Activated CD8-positive, alpha-beta T cell treated with anti-CD3 and anti-CD28 coated beads for 36 hours (primary cell): ENCODE results near the gene EYS. TPM values are rescaled to one million over a fixed set of nuclear protein-coding genes. Genes with fewer than 3 reads are reported as not detected.

Experiments
- ATAC-seq: fragments of 200-7000 bp; cut with Tn5 transposase; one replicate; pipeline ENCODE4 v1.10.0; 2021; ENCODE audit warnings: mild to moderate bottlenecking, moderate library complexity
- CTCF ChIA-PET: fragments of 350-600 bp; sonication (Branson Sonifier 250); formaldehyde crosslinking; loops from one replicate; lab custom pipeline; 2021; ENCODE audit warnings: antibody characterized with exemption; lab: Charles Lee
- POLR2A ChIA-PET: fragments of 350-600 bp; sonication (Branson Sonifier 250); formaldehyde crosslinking; loops from one replicate; lab custom pipeline; 2021; ENCODE audit warnings: antibody characterized with exemption; lab: Charles Lee
- DNase-seq: peaks from one replicate; pipeline ENCODE4 v3.0.0-alpha.2; 2020
- H3K27ac Mint-ChIP-seq: one replicate; pipeline ENCODE4 v1.8.0; 2021; ENCODE audit warnings: mild to moderate bottlenecking, mixed read lengths
- H3K27me3 Mint-ChIP-seq: one replicate; pipeline ENCODE4 v1.8.0; 2021; ENCODE audit warnings: mixed read lengths
- H3K36me3 Mint-ChIP-seq: one replicate; pipeline ENCODE4 v1.8.0; 2021; ENCODE audit warnings: low read depth, mixed read lengths
- H3K4me1 Mint-ChIP-seq: one replicate; pipeline ENCODE4 v1.8.0; 2021; ENCODE audit warnings: low read depth, mixed read lengths
- H3K4me3 Mint-ChIP-seq: one replicate; pipeline ENCODE4 v1.8.0; 2021; ENCODE audit warnings: mild to moderate bottlenecking, moderate library complexity, mixed read lengths
- H3K9me3 Mint-ChIP-seq: one replicate; pipeline ENCODE4 v1.8.0; 2021; ENCODE audit warnings: mixed read lengths
- CTCF ChIP-seq: fragments of 200-600 bp; IDR thresholded peaks from one replicate; pipeline ENCODE4 v1.8.0; 2022; ENCODE audit warnings: antibody characterized with exemption, mild to moderate bottlenecking
- intact Hi-C: fragments of 100-400 bp; cut with micrococcal nuclease; formaldehyde crosslinking; loops from one replicate; pipeline ENCODE4 v1.10.0; 2022
- total RNA-seq, 2 experiments: library from RNA; stranded (reverse); gene quantifications; one replicate each; pipeline ENCODE4 v1.2.3, GENCODE V29; 2021

The EYS gene
- total RNA-seq, 2 experiments from 2014 or later, result not detected

GRCh38 chr6:64013011-64013410 lies 1694.0 kb downstream of the EYS start:
- intact Hi-C loops, result no loop called here
- no peak for ATAC-seq
- no peak for TF ChIP-seq CTCF
- CTCF ChIA-PET, result no interaction called here
- no peak overlapping the region for H3K27ac Mint-ChIP-seq
- no peaks in the 10 kb centered on the region for H3K27me3 Mint-ChIP-seq
- H3K36me3 Mint-ChIP-seq, result no peaks in the 10 kb centered on the region
- POLR2A ChIA-PET, result no interaction called here
- H3K4me1 Mint-ChIP-seq, result no peaks in the 10 kb centered on the region
- H3K9me3 Mint-ChIP-seq, result no peaks in the 10 kb centered on the region
- H3K4me3 Mint-ChIP-seq, result no peak overlapping the region
- DNase-seq, result no peak

- ChIA-PET POLR2A (no interaction called here), CTCF (no interaction called here)
- H3K4me3 Mint-ChIP-seq, result no peak overlapping the region
- H3K27me3 Mint-ChIP-seq, result no peaks in the 10 kb centered on the region
- no peak for TF ChIP-seq CTCF
- H3K4me1 Mint-ChIP-seq, result no peaks in the 10 kb centered on the region
- DNase-seq, result no peak
- no peaks in the 10 kb centered on the region for H3K36me3 Mint-ChIP-seq
- ATAC-seq, result no peak
- intact Hi-C loops, result no loop called here
- H3K9me3 Mint-ChIP-seq, result no peaks in the 10 kb centered on the region
- H3K27ac Mint-ChIP-seq, result no peak overlapping the region
These were observed 1694.5 kb downstream of the EYS start for GRCh38 chr6:64012351-64013001.

GRCh38 chr6:64010666-64011065 lies 1696.4 kb downstream of the EYS start:
- TF ChIP-seq CTCF, result no peak
- H3K4me3 Mint-ChIP-seq, result no peak overlapping the region
- intact Hi-C loops, result no loop called here
- ATAC-seq (no peak), DNase-seq (no peak)
- peaks cover 2% of the 10 kb centered on the region for H3K9me3 Mint-ChIP-seq
- H3K4me1 Mint-ChIP-seq, result no peaks in the 10 kb centered on the region
- H3K27ac Mint-ChIP-seq, result no peak overlapping the region
- H3K27me3 Mint-ChIP-seq, result no peaks in the 10 kb centered on the region
- CTCF ChIA-PET, result no interaction called here
- no peaks in the 10 kb centered on the region for H3K36me3 Mint-ChIP-seq
- POLR2A ChIA-PET, result no interaction called here

- H3K4me3 Mint-ChIP-seq, result no peak overlapping the region
- no peak for ATAC-seq
- H3K36me3 Mint-ChIP-seq, result no peaks in the 10 kb centered on the region
- ChIA-PET CTCF (no interaction called here), POLR2A (no interaction called here)
- no peak for DNase-seq
- no peaks in the 10 kb centered on the region for H3K27me3 Mint-ChIP-seq
- intact Hi-C loops, result no loop called here
- H3K4me1 Mint-ChIP-seq, result no peaks in the 10 kb centered on the region
- no peak overlapping the region for H3K27ac Mint-ChIP-seq
- H3K9me3 Mint-ChIP-seq, result peaks cover 2% of the 10 kb centered on the region
- TF ChIP-seq CTCF, result no peak
These were observed 1697.0 kb downstream of the EYS start for GRCh38 chr6:64010010-64010409.

- no peaks in the 10 kb centered on the region for H3K36me3 Mint-ChIP-seq
- no peak for TF ChIP-seq CTCF
- H3K9me3 Mint-ChIP-seq, result peaks cover 8% of the 10 kb centered on the region
- ChIA-PET CTCF (interaction anchor here (0.6 kb wide), 1 partner anchor 17 kb away, joined by 3 read pairs; no protein-coding TSS in a partner anchor), POLR2A (no interaction called here)
- ATAC-seq (no peak), DNase-seq (no peak)
- no peak overlapping the region for H3K27ac Mint-ChIP-seq
- H3K27me3 Mint-ChIP-seq, result no peaks in the 10 kb centered on the region
- H3K4me1 Mint-ChIP-seq, result no peaks in the 10 kb centered on the region
- intact Hi-C loops, result no loop called here
- H3K4me3 Mint-ChIP-seq, result no peak overlapping the region
These were observed 1700.8 kb downstream of the EYS start for GRCh38 chr6:64006246-64006645.
